22Rv1 (cell line): ENCODE data around the gene NBPF4.
"Not testable (repeated sequence)": the region's sequence is repeated elsewhere in the genome, so short reads cannot be mapped to it uniquely, and the experiment has no call there.

ENCODE experiments used
- CTCF ChIP-seq: fragments of 450-650 bp; IDR thresholded peaks from 2 replicates; pipeline ENCODE4 v1.5.1; 2017; ENCODE audit warnings: mild to moderate bottlenecking
- ZFX ChIP-seq: fragments of 450-650 bp; IDR thresholded peaks from 2 replicates; pipeline ENCODE4 v1.6.1; 2017; ENCODE audit warnings: antibody characterized with exemption, borderline replicate concordance

GRCh38 chr1:108261967-108262366, 18.1 kb upstream of the NBPF4 start:
- TF ChIP-seq CTCF, ZFX: not testable (repeated sequence)
